ENCODE measurements around the gene DPM3. TPM values are rescaled to one million over a fixed set of nuclear protein-coding genes. Genes with fewer than 3 reads are reported as not detected.
"Not testable (repeated sequence)": the region's sequence is repeated elsewhere in the genome, so short reads cannot be mapped to it uniquely, and the experiment has no call there.

DPM3 gene
- total RNA-seq, 1 donor from 2014 or later = 51.0 TPM

DNA sequence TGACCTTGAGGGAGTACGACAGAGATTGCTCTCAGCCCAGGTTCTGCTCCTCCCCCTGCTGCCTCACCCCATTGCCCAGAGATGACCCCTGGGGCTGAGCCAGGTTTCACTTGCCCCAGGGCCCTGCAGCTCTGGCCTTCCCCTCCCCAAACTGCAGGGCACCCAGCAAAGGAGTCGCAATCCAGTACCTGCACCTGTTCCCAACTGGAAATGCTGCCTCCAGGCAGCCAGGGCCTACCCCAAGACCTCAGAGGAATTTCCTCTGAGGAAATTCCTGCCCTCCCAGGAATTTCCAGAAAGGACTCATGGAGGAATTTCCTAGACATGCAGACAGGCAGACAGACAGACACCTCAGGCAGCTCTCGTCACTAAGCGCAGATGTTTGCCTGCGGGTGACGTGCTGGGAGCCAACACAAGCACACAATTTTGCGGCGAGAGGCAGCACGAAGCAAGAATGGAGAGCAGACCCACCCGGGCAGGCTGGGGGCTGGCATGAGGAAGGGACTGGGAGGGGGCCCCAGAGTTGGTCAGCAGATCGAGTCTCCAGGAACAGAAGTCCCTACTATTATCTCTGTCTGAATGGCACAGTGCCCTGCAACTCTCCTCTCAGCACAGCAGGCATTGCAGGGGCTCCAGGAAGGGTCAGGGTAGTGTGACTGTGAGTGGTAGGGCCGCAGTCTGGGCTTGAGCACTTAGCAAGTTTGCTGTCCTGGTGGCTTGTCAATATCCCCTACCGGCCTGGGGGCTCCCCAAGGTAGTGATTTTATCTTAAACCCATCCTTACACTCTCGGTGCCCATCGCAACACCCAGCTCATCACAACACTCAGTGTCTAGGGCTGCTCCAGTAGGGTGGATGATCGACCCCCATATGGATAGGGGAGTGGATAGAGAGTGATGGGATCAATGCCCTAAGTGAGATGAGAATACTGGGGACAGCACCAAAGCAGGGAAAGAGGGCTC lies 15.5 kb downstream of the DPM3 start:
- no peak overlapping the region for H3K27ac Mint-ChIP-seq
- H3K36me3 Mint-ChIP-seq (ENCODE audit: low read depth) = no peaks in the 10 kb centered on the region
- no peaks in the 10 kb centered on the region for H3K9me3 Mint-ChIP-seq
- no peak overlapping the region for H3K4me3 Mint-ChIP-seq (ENCODE audit: low read depth)
- peaks cover 18% of the 10 kb centered on the region for H3K4me1 Mint-ChIP-seq (ENCODE audit: low read depth)
- intact Hi-C loops (cut with micrococcal nuclease) = no loop called here
- no peak for DNase-seq (ENCODE audit: low spot score)
- peaks cover 55% of the 10 kb centered on the region for H3K27me3 Mint-ChIP-seq (ENCODE audit: low read depth)

DNA sequence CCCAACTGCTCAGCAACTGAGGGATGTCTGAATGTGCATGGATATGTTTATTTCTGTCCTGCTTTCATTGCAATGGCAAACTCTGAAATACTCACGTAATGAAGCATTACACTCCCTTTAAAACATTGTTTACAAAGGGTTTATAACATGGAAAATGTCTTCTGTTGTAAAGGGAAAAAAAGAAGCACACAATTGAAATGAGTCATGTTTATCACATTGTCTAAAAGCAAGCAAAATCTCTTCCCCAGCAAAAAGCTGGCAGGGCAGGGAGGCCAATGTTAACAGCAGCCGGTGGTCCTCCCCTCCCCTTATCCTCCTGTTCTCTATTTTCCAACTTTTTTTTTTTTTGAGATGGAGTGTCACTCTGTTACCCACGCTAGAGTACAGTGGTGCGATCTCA lies 16.5 kb downstream of the DPM3 start:
- intact Hi-C loops (cut with micrococcal nuclease) = no loop called here
- Mint-ChIP-seq H3K27ac (no peak overlapping the region), H3K27me3 (ENCODE audit: low read depth) (peaks cover 52% of the 10 kb centered on the region), H3K9me3 (no peaks in the 10 kb centered on the region), H3K36me3 (ENCODE audit: low read depth) (no peaks in the 10 kb centered on the region), H3K4me1 (ENCODE audit: low read depth) (peaks cover 18% of the 10 kb centered on the region), H3K4me3 (ENCODE audit: low read depth) (no peak overlapping the region)
- no peak for DNase-seq (ENCODE audit: low spot score)

DNA sequence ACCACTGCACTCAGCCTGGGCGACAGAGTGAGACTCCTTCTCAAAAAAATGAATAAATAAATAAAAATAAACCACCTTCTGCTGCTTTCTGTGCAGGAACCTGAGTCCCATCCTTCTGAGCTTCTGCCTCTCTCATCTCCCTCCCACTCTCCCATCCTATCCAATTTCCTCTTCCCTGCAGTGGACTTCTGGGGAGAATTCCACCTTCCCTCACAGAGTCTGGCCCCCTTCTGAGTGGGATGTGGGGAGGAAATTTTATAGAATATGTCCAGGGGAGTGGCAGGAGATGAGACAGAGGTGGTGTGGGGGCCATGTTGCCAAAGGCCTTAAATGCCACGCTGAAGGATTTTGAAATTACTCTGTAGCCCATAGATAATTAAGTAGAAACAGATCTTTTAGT lies 18.0 kb downstream of the DPM3 start:
- intact Hi-C loops (cut with micrococcal nuclease) = no loop called here
- no peak for DNase-seq (ENCODE audit: low spot score)
- Mint-ChIP-seq H3K4me3 (ENCODE audit: low read depth) (no peak overlapping the region), H3K27ac (no peak overlapping the region), H3K9me3 (no peaks in the 10 kb centered on the region), H3K4me1 (ENCODE audit: low read depth) (peaks cover 7% of the 10 kb centered on the region), H3K27me3 (ENCODE audit: low read depth) (peaks cover 39% of the 10 kb centered on the region), H3K36me3 (ENCODE audit: low read depth) (no peaks in the 10 kb centered on the region)

DNA sequence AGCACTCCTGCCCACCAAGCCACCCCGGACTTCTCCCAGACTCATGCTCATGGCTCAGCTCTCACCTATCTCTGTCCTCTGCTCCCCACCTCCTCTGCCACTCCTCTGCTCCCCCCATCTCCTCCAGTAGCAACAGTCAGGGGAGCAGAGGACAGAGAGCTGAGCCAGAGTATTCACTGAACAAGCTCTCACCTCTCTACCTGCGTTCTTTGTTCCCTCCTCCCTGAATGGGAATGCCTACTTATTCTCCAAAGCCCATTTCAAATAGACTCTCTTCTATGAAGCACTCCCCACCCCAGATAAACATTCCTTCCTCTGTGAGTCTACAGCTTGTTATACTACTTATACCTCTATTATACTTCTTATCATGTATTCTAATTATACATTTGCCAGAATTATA lies 19.1 kb downstream of the DPM3 start:
- Mint-ChIP-seq H3K4me1 (ENCODE audit: low read depth) (no peaks in the 10 kb centered on the region), H3K36me3 (ENCODE audit: low read depth) (no peaks in the 10 kb centered on the region), H3K27me3 (ENCODE audit: low read depth) (peaks cover 31% of the 10 kb centered on the region), H3K4me3 (ENCODE audit: low read depth) (no peak overlapping the region), H3K27ac (no peak overlapping the region), H3K9me3 (no peaks in the 10 kb centered on the region)
- intact Hi-C loops (cut with micrococcal nuclease) = no loop called here
- DNase-seq (ENCODE audit: low spot score) = no peak

DNA sequence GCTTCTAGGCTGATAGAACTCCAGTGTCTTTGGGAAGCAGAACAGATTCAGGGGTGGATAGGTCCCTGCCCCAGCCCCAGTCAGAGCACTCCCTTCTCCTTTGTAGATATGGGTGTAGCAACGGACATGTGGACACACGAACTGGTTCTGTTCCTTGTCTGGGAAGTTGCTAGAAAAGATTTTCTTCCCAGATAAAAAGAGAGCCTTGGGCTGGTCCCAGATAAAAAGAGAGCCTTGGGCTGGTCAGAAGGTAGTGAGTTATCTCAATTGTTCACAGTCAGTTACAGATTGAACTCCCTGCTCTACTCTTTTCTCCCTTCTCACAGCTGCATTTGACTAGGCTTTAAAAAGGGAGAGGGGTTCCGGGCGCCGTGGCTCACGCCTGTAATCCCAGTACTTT lies 20.1 kb downstream of the DPM3 start:
- intact Hi-C loops (cut with micrococcal nuclease) = no loop called here

DNA sequence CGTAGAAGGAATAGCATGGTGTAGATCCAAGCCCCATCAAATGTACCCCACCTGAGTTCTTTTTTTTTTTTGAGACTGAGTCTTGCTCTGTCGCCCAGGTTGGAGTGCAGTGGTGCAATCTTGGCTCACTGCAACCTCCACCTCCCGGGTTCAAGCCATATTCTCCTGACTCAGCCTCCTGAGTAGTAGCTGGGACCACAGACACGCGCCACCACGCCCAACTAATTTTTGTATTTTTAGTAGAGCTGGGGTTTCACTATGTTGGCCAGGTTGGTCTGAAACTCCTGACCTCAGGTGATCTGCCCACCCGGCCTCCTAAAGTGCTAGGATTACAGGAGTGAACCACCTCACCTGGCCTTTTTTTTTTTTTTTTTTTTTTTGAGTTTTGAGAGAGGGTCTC lies 22.2 kb downstream of the DPM3 start:
- H3K4me3 Mint-ChIP-seq (ENCODE audit: low read depth); H3K4me1 Mint-ChIP-seq (ENCODE audit: low read depth); intact Hi-C loops (cut with micrococcal nuclease); H3K36me3 Mint-ChIP-seq (ENCODE audit: low read depth); H3K27ac Mint-ChIP-seq; DNase-seq (ENCODE audit: low spot score); H3K9me3 Mint-ChIP-seq: not testable (repeated sequence)
- peaks cover 17% of the 10 kb centered on the region for H3K27me3 Mint-ChIP-seq (ENCODE audit: low read depth)

More for the DNA sequence above, 20.1 kb downstream of the DPM3 start:
- Mint-ChIP-seq H3K27ac (no peak overlapping the region), H3K9me3 (no peaks in the 10 kb centered on the region), H3K27me3 (ENCODE audit: low read depth) (peaks cover 28% of the 10 kb centered on the region), H3K4me3 (ENCODE audit: low read depth) (no peak overlapping the region), H3K4me1 (ENCODE audit: low read depth) (no peaks in the 10 kb centered on the region), H3K36me3 (ENCODE audit: low read depth) (no peaks in the 10 kb centered on the region)
- DNase-seq (ENCODE audit: low spot score) = no peak

DNA sequence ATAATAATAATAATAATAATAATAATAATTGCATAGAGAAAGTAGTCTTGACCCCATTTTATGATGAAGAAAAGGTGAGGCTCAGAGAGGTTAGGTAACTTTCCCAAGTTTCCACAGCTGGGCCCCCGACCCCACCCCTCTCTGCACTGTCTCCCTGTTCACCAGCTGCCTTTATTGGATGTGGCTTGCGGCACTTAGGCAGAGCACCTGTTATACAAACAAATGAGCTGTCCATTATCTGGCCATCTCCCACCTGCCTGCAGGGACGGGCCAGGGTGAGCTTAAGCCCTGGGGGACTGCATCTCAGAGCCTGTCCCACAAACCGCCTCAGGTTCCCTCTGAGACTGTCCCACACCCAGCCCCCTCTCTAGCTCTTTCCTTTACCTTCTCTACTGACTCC lies 22.7 kb downstream of the DPM3 start:
- no peaks in the 10 kb centered on the region for H3K9me3 Mint-ChIP-seq
- H3K27ac Mint-ChIP-seq = no peak overlapping the region
- no peaks in the 10 kb centered on the region for H3K36me3 Mint-ChIP-seq (ENCODE audit: low read depth)
- DNase-seq (ENCODE audit: low spot score) = no peak
- H3K4me3 Mint-ChIP-seq (ENCODE audit: low read depth) = no peak overlapping the region
- H3K27me3 Mint-ChIP-seq (ENCODE audit: low read depth) = peaks cover 16% of the 10 kb centered on the region
- H3K4me1 Mint-ChIP-seq (ENCODE audit: low read depth) = no peaks in the 10 kb centered on the region
- intact Hi-C loops (cut with micrococcal nuclease) = no loop called here

DNA sequence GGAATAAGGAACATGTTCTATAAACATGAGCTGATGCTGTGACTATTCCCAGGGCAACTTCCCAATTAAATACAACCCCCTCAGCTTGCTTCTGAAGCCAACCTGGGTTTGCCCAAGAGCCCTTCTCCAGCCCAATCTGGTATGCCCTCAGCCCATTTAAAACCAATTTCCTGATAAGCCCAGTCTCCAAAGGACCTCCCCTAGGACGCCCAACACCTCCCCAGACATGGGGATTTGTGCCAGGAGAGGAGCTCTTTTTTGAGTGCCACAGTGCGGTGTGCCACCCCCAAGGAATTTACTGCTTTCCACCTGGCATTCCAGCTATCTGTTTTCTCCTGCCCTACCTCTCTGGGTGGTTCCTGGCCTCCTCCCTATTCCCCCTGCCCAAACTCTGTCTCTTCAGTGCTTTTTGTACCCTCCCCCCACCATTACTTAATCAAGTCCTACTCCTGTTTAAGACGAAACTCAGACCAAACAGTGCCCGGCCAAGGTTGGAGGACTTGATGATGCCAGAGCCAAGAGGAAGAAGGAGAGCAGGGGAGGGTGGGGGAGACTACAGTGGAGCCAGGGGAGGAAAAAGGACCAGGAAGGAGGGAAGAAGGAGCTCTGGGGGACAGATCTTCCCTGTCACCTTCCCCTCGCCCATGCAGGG lies 24.1 kb downstream of the DPM3 start:
- Mint-ChIP-seq H3K27ac (no peak overlapping the region), H3K9me3 (no peaks in the 10 kb centered on the region)

DNA sequence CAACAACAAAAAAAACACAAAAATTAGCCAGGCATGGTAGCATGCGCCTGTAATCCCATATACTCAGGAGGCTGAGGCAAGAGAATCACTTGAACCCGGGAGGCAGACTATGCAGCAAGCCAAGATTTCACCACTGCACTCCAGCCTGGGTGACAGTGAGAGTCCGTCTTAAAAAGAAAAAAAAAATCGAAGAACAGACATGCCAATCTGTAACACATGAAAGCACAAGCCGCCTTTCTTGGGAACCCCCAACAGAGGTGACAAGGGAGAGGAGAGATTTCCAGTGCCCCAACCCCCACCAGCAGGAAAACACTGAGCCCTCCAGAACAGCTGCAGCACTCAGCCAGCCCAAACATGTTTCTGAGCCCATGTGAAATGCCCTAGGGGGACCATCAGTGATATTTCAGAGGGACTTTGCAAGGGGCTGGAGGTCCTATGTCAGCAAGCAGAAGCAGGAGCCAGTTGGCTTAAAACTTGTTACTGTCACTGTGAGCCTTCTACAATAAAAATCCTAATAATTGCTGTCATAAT lies 26.8 kb downstream of the DPM3 start:
- peaks cover 6% of the 10 kb centered on the region for H3K27me3 Mint-ChIP-seq (ENCODE audit: low read depth)

More for the DNA sequence above, 24.1 kb downstream of the DPM3 start:
- peaks cover 10% of the 10 kb centered on the region for H3K27me3 Mint-ChIP-seq (ENCODE audit: low read depth)
- intact Hi-C loops (cut with micrococcal nuclease) = no loop called here
- H3K4me1 Mint-ChIP-seq (ENCODE audit: low read depth) = no peaks in the 10 kb centered on the region
- H3K36me3 Mint-ChIP-seq (ENCODE audit: low read depth) = no peaks in the 10 kb centered on the region
- DNase-seq (ENCODE audit: low spot score) = no peak
- H3K4me3 Mint-ChIP-seq (ENCODE audit: low read depth) = no peak overlapping the region

DNA sequence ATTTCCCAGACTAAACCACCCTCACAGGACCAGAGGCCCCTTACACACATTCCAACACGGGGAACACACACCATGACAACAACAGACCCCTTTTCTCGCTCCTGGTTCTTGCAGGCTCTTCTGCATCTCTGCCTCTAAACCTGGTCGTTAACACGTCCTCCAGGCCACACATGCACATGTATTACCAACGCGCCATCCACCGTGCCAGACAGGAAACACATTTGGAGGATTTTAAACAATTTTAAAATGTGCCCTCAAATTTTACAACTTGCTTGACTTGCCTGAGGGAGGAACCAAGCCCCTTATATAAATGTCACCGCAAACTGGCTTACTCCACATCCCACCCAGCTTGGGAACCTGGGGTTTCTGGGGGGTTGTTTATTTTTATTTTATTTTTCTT lies 29.5 kb downstream of the DPM3 start:
- no peaks in the 10 kb centered on the region for H3K36me3 Mint-ChIP-seq (ENCODE audit: low read depth)
- H3K4me3 Mint-ChIP-seq (ENCODE audit: low read depth) = no peak overlapping the region
- DNase-seq (ENCODE audit: low spot score) = no peak
- H3K9me3 Mint-ChIP-seq = no peaks in the 10 kb centered on the region
- H3K4me1 Mint-ChIP-seq (ENCODE audit: low read depth) = no peaks in the 10 kb centered on the region
- H3K27ac Mint-ChIP-seq = no peak overlapping the region
- peaks cover 4% of the 10 kb centered on the region for H3K27me3 Mint-ChIP-seq (ENCODE audit: low read depth)
- intact Hi-C loops (cut with micrococcal nuclease) = no loop called here

More for the DNA sequence above, 26.8 kb downstream of the DPM3 start:
- no peak for DNase-seq (ENCODE audit: low spot score)
- H3K4me1 Mint-ChIP-seq (ENCODE audit: low read depth) = no peaks in the 10 kb centered on the region
- H3K36me3 Mint-ChIP-seq (ENCODE audit: low read depth) = no peaks in the 10 kb centered on the region
- H3K9me3 Mint-ChIP-seq = no peaks in the 10 kb centered on the region
- H3K27ac Mint-ChIP-seq = no peak overlapping the region
- H3K4me3 Mint-ChIP-seq (ENCODE audit: low read depth) = no peak overlapping the region
- intact Hi-C loops (cut with micrococcal nuclease) = no loop called here

DNA sequence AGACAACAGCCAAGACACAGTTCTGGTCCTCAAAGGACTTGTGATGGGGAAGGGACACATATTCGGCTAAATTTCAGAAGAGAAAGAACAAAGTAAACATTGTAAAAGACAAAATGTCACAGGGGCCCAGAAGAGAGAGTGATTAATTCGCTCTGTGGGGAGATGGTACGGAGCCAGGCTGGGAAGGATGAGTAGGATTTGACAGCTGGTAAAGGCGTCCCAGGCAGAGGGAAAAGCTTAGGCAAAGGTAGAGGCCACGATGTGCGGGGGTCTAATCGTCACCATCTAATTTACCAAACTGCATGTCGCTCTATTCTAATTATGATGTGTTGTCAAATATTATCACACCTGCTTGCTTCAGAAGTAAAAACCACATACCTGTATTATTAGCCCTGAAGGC lies 29.9 kb downstream of the DPM3 start:
- Mint-ChIP-seq H3K27me3 (ENCODE audit: low read depth) (peaks cover 7% of the 10 kb centered on the region), H3K4me3 (ENCODE audit: low read depth) (no peak overlapping the region), H3K4me1 (ENCODE audit: low read depth) (no peaks in the 10 kb centered on the region), H3K36me3 (ENCODE audit: low read depth) (no peaks in the 10 kb centered on the region), H3K27ac (no peak overlapping the region), H3K9me3 (no peaks in the 10 kb centered on the region)
- intact Hi-C loops (cut with micrococcal nuclease) = no loop called here
- no peak for DNase-seq (ENCODE audit: low spot score)

DNA sequence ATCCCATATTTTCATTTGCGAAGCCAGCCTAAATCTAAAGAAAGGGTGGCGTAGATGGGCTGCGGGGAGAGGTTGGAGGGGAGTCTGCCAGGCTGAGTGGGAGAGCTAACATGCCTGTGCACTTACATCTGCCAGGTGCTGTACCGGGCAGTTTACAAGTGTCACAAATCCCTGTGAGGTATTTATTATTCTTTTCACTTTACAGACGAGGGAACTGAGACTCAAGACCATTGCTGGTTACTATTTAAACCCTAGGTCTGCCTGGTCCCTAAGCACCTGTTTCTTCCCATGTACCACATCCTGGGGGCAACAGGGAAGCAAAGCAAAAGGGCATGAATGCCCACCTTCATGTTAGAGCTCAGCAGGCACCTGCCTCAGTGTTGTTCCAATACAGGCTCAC lies 32.0 kb downstream of the DPM3 start:
- H3K36me3 Mint-ChIP-seq (ENCODE audit: low read depth) = no peaks in the 10 kb centered on the region
- no peak overlapping the region for H3K27ac Mint-ChIP-seq
- H3K27me3 Mint-ChIP-seq (ENCODE audit: low read depth) = peaks cover 14% of the 10 kb centered on the region
- no peak overlapping the region for H3K4me3 Mint-ChIP-seq (ENCODE audit: low read depth)
- H3K4me1 Mint-ChIP-seq (ENCODE audit: low read depth) = no peaks in the 10 kb centered on the region
- intact Hi-C loops (cut with micrococcal nuclease) = no loop called here
- H3K9me3 Mint-ChIP-seq = no peaks in the 10 kb centered on the region
- no peak for DNase-seq (ENCODE audit: low spot score)

Measured in activated T-helper 2 cell treated with anti-CD3 and anti-CD28 coated beads, Interferon-gamma antibody, Interleukin-2, Interleukin-4, amounts not matched to agents 10 μg/mL and 5 μg/mL and 100 μg/mL, durations not matched to agents 14 hours and 24 hours and 36 hours (primary cell).